ENCODE data around the gene CTTN.

DNA sequence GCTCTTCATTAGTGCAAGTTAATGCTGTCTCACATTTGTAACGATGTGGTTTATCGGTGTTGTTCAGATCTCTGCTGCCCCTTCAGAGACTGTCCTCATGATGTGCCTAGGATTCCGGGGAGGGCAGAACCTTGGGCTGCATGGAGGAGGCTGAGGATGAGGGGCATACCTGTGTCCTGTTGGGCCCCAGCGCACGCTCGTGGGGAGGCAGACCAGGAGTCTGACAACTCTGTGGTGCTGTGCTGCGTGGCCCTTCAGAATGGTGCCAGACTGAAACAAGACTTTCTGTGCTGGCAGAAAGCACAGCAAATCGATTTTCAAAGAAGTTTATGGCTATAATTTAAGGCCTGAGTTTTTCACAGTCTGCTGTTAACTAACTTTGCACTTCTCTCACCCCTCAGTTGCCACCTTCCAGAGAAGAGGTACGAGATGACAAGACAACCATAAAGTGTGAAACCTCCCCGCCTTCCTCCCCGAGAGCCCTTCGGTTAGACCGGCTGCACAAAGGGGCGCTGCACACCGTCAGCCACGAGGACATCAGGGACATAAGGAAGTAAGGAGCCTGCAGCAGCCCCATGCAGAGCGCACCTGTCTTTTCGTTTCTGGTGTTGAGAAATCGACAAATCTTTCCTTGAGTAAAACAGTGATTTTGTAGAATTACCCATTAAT, 44.3 kb upstream of the CTTN start:
- TF ChIP-seq, protein P1, sequence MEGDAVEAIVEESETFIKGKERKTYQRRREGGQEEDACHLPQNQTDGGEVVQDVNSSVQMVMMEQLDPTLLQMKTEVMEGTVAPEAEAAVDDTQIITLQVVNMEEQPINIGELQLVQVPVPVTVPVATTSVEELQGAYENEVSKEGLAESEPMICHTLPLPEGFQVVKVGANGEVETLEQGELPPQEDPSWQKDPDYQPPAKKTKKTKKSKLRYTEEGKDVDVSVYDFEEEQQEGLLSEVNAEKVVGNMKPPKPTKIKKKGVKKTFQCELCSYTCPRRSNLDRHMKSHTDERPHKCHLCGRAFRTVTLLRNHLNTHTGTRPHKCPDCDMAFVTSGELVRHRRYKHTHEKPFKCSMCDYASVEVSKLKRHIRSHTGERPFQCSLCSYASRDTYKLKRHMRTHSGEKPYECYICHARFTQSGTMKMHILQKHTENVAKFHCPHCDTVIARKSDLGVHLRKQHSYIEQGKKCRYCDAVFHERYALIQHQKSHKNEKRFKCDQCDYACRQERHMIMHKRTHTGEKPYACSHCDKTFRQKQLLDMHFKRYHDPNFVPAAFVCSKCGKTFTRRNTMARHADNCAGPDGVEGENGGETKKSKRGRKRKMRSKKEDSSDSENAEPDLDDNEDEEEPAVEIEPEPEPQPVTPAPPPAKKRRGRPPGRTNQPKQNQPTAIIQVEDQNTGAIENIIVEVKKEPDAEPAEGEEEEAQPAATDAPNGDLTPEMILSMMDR (conservative IDR thresholded peaks at IDR 0.05; ENCODE audit: low read length), result no peak
- TF ChIP-seq EZH2phosphoT487 (IDR thresholded peaks at IDR 0.05; ENCODE audit: borderline replicate concordance, low read depth, low read length), result no peak
